HL-60 (cell line): ENCODE measurements around the gene BRIP1.

Experiments
- CTCF ChIP-seq: IDR thresholded peaks from one replicate; pipeline ENCODE4 v1.5.1; 2011; ENCODE audit warnings: low read length, control low read depth, inconsistent platforms; ENCODE audit not compliant: insufficient read depth
- GABPA ChIP-seq: IDR thresholded peaks from 2 replicates; pipeline ENCODE4 v1.6.1; 2012; ENCODE audit warnings: low read depth
- POLR2AphosphoS5 ChIP-seq: IDR thresholded peaks from 2 replicates; pipeline ENCODE4 v1.6.1; 2012; ENCODE audit warnings: low read depth
- SPI1 ChIP-seq: IDR thresholded peaks from 2 replicates; pipeline ENCODE4 v1.6.1; 2012; ENCODE audit warnings: low read depth, mild to moderate bottlenecking, borderline replicate concordance

GRCh38 chr17:61659437-61659836 is 203.9 kb downstream of the BRIP1 start:
- no peak for TF ChIP-seq POLR2AphosphoS5
- no peak for TF ChIP-seq CTCF
- no peak for TF ChIP-seq SPI1
- no peak for TF ChIP-seq GABPA
